Nephron progenitor cell (in vitro differentiated cells): Measurements from ENCODE around the gene SEC22C.
"Not testable (repeated sequence)": the region's sequence is repeated elsewhere in the genome, so short reads cannot be mapped to it uniquely, and the experiment has no call there.

Experiments used
- DNase-seq: peaks from one replicate; pipeline ENCODE4 v3.0.0; 2021
- H3K27ac Mint-ChIP-seq: 2 replicates; pipeline ENCODE4 v1.8.0; 2021; ENCODE audit warnings: mild to moderate bottlenecking, moderate library complexity, mixed read lengths
- H3K27me3 Mint-ChIP-seq: 2 replicates; pipeline ENCODE4 v1.8.0; 2021; ENCODE audit warnings: mild to moderate bottlenecking, low read depth, mixed read lengths; ENCODE audit not compliant: poor library complexity
- H3K36me3 Mint-ChIP-seq: 2 replicates; pipeline ENCODE4 v1.8.0; 2021; ENCODE audit warnings: low read depth, mixed read lengths
- H3K4me1 Mint-ChIP-seq: 2 replicates; pipeline ENCODE4 v1.8.0; 2021; ENCODE audit warnings: mixed read lengths
- H3K4me3 Mint-ChIP-seq: 2 replicates; pipeline ENCODE4 v1.8.0; 2021; ENCODE audit warnings: mild to moderate bottlenecking, moderate library complexity, mixed read lengths
- H3K9me3 Mint-ChIP-seq: 2 replicates; pipeline ENCODE4 v1.8.0; 2021; ENCODE audit warnings: mild to moderate bottlenecking, moderate library complexity, mixed read lengths
- TF ChIP-seq, protein P1 (sequence below): fragments of 200-600 bp; sonication (generic); IDR thresholded peaks from 2 replicates; pipeline ENCODE4 v1.5.0; 2021; ENCODE audit warnings: antibody characterized with exemption

SEC22C gene

DNA sequence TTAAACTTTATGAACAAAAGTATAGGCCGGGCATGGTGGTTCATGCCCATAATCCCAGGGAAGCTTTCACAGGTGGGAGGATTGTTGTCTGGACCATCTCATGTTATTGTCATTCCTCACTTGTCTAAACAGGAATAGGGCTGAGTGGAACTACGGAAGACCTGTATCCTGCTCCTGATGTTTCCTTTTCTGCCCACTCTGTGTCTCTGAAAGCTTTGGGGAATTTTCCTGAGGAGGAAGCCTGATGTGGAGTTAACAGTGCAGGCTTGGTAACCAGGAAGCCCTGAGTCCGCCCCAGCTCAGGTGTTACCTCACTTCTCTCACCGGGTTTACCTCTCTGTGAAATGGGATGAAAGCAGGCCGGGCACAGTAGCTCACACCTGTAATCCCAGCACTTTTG lies 6.9 kb upstream of the SEC22C start:
- H3K4me3 Mint-ChIP-seq = no peak overlapping the region

DNA sequence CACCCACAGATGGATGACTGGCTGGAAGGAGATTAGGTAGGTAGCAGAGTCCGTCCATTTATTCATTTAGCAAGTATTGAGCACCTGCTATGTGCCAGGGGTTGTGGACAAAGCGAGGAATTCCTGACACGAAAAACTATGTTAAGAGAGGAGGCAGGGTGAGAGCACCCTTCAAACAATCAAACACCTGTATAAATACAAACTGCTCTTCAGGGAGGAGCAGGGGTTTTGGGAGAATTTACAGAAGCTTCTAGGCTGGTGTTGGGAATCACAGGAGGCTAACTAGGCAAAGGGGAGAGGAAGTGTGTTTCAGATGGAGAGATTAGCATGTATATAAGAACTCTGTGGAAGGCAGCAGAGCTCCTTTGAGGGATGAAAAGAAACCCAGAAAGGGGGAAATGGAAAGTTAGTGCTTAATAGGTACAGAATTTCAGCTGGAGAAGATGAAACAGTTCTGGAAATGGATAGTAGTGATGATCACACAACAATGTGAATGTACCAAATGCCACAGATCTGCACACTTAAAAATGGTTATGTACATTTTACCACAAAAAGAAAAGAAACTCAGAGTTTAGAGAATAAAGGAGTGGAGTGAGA lies 805 bp upstream of the SEC22C start:
- H3K9me3 Mint-ChIP-seq = peaks cover 6% of the 10 kb centered on the region
- peaks cover 23% of the 10 kb centered on the region for H3K36me3 Mint-ChIP-seq
- TF ChIP-seq, protein P1, sequence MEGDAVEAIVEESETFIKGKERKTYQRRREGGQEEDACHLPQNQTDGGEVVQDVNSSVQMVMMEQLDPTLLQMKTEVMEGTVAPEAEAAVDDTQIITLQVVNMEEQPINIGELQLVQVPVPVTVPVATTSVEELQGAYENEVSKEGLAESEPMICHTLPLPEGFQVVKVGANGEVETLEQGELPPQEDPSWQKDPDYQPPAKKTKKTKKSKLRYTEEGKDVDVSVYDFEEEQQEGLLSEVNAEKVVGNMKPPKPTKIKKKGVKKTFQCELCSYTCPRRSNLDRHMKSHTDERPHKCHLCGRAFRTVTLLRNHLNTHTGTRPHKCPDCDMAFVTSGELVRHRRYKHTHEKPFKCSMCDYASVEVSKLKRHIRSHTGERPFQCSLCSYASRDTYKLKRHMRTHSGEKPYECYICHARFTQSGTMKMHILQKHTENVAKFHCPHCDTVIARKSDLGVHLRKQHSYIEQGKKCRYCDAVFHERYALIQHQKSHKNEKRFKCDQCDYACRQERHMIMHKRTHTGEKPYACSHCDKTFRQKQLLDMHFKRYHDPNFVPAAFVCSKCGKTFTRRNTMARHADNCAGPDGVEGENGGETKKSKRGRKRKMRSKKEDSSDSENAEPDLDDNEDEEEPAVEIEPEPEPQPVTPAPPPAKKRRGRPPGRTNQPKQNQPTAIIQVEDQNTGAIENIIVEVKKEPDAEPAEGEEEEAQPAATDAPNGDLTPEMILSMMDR = no peak
- H3K27ac Mint-ChIP-seq = no peak overlapping the region
- DNase-seq = no peak
- H3K4me1 Mint-ChIP-seq = peaks cover 34% of the 10 kb centered on the region
- H3K27me3 Mint-ChIP-seq = no peaks in the 10 kb centered on the region
- peak overlapping the region; percentile 91 for H3K4me3 Mint-ChIP-seq

More for the DNA sequence above, 6.9 kb upstream of the SEC22C start:
- TF ChIP-seq, protein P1 = no peak
- peaks cover 4% of the 10 kb centered on the region for H3K36me3 Mint-ChIP-seq
- H3K27ac Mint-ChIP-seq = no peak overlapping the region
- H3K4me1 Mint-ChIP-seq = peaks cover 15% of the 10 kb centered on the region
- no peak for DNase-seq
- no peaks in the 10 kb centered on the region for H3K27me3 Mint-ChIP-seq
- no peaks in the 10 kb centered on the region for H3K9me3 Mint-ChIP-seq

DNA sequence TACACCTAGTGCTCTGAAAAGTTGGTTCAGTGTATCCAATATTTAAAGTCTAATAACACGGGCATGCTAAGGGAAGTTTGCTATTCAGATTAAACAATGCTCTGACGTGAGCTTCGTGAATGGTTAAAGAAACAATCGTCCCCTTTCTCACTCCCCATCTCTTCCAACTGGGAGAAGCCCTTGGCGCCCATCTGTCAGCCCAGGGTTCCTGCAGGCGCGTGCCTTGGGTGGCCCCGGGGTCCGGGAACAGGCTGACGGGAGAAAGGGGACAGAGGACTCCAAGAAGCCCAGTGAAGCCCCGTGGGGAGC lies 413 bp downstream of the SEC22C start:
- peak overlapping the region; percentile 91 for H3K4me3 Mint-ChIP-seq
- H3K36me3 Mint-ChIP-seq = peaks cover 36% of the 10 kb centered on the region
- H3K27ac Mint-ChIP-seq = no peak overlapping the region
- H3K4me1 Mint-ChIP-seq = peaks cover 34% of the 10 kb centered on the region
- DNase-seq = no peak
- H3K9me3 Mint-ChIP-seq = peaks cover 17% of the 10 kb centered on the region
- no peaks in the 10 kb centered on the region for H3K27me3 Mint-ChIP-seq
- TF ChIP-seq, protein P1 = no peak

DNA sequence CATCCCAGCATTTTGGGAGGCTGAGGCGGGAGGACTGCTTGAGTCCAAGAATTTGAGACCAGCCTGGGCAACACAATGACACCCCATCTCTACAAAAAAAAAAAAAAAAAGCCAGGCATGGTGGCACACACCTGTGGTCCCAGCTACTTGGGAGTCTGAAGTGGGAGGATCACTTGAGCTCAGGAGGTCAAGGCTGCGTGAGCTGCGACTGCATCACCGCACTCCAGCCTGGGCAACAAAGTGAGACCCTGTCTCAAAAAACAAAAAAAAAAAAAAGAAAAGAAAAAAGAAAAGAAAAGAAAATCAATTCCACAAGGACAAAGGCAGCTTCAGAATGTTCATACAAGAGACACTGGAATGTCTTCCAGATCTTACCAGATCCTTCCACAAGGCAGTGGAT lies 2.4 kb downstream of the SEC22C start:
- not testable (repeated sequence) for DNase-seq, H3K4me3 Mint-ChIP-seq, H3K27me3 Mint-ChIP-seq, H3K27ac Mint-ChIP-seq
- H3K9me3 Mint-ChIP-seq = peaks cover 37% of the 10 kb centered on the region
- peaks cover 56% of the 10 kb centered on the region for H3K36me3 Mint-ChIP-seq
- peaks cover 34% of the 10 kb centered on the region for H3K4me1 Mint-ChIP-seq

DNA sequence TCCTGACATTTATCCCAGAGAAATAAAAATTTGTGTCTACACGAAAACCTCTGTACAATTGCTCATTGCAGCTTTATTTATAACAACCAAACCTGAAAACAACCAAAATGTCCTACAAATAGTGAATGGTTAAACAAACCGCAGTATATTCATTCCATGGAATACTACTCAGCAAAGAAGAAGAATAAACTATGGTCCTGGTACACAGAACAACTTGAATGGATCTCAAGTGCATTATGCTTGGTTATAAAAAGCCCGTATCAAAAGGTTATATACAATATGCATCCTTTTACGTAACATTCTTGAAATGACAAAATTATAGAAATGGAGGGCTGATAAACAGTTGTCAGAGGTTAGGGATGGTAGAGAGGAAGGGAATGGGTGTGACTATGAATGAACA lies 3.7 kb downstream of the SEC22C start:
- TF ChIP-seq, protein P1 = no peak
- Mint-ChIP-seq H3K4me1 (peaks cover 30% of the 10 kb centered on the region), H3K4me3 (no peak overlapping the region), H3K36me3 (peaks cover 69% of the 10 kb centered on the region), H3K27ac (no peak overlapping the region), H3K27me3 (no peaks in the 10 kb centered on the region), H3K9me3 (peaks cover 47% of the 10 kb centered on the region)
- DNase-seq = no peak

GRCh38 chr3:42575137-42575741 lies 6.5 kb downstream of the SEC22C start:
- Mint-ChIP-seq H3K36me3 (peaks cover 80% of the 10 kb centered on the region), H3K27ac (no peak overlapping the region), H3K4me1 (peaks cover 8% of the 10 kb centered on the region), H3K27me3 (no peaks in the 10 kb centered on the region), H3K4me3 (no peak overlapping the region), H3K9me3 (peaks cover 47% of the 10 kb centered on the region)
- no peak for DNase-seq
- TF ChIP-seq, protein P1 = no peak
